GM19023 (cell line): ENCODE measurements around the gene FUBP3.
"Not testable (repeated sequence)": the region's sequence is repeated elsewhere in the genome, so short reads cannot be mapped to it uniquely, and the experiment has no call there.

Experiments used
- ATAC-seq: cut with Tn5 transposase; IDR thresholded peaks from one replicate; pipeline ENCODE4 v1.9.1; 2021; ENCODE audit warnings: mild to moderate bottlenecking, moderate library complexity; ENCODE audit not compliant: unreplicated experiment

The FUBP3 gene

GRCh38 chr9:130680836-130681768 is 101.7 kb downstream of the FUBP3 start:
- ATAC-seq: no peak

- no peak for ATAC-seq
These were observed 102.5 kb downstream of the FUBP3 start for GRCh38 chr9:130681769-130682420.

- ATAC-seq: no peak
These were observed 103.2 kb downstream of the FUBP3 start for GRCh38 chr9:130682421-130683121.

- no peak for ATAC-seq
These were observed 105.7 kb downstream of the FUBP3 start for GRCh38 chr9:130685104-130685503.

GRCh38 chr9:130685945-130686344 is 106.6 kb downstream of the FUBP3 start:
- not testable (repeated sequence) for ATAC-seq

GRCh38 chr9:130687615-130688014 is 108.2 kb downstream of the FUBP3 start:
- ATAC-seq: no peak
